HCT116 (cell line): ENCODE data around the gene STT3B. TPM values are rescaled to one million over a fixed set of nuclear protein-coding genes. Genes with fewer than 3 reads are reported as not detected.

Source experiments
- ATAC-seq: fragments of 200-7000 bp; cut with Tn5 transposase; 2 replicates; pipeline ENCODE4 v1.9.1; 2020; ENCODE audit warnings: mild to moderate bottlenecking, moderate library complexity
- BruUV-seq: library from RNA; stranded (reverse); fragments of 400-500 nt; replicated peaks from 2 replicates; lab custom pipeline; 2021; lab: Mats Ljungman, UMichigan
- CTCF ChIA-PET: fragments of 300-600 bp; sonication (Branson Sonifier 250); formaldehyde crosslinking; loops from one replicate; lab custom pipeline; 2021; ENCODE audit warnings: antibody characterized with exemption; lab: Charles Lee
- POLR2A ChIA-PET: fragments of 300-600, 350-600 bp; sonication (Branson Sonifier 250); formaldehyde crosslinking; loops from one replicate; lab custom pipeline; 2021; ENCODE audit warnings: antibody characterized with exemption; lab: Charles Lee
- RAD21 ChIA-PET, 2 experiments: fragments of 300-600 bp; sonication (Branson Sonifier 250); formaldehyde crosslinking; loops; one replicate each; lab custom pipeline; 2023; ENCODE audit warnings: low total read pairs in 2 of 2; ENCODE audit not compliant: uncharacterized antibody in 2 of 2, unreplicated experiment in 2 of 2, low non-redundant PET in 1 of 2; lab: Charles Lee
- DNase-seq: peaks from one replicate; pipeline ENCODE4 v3.0.0-alpha.2; 2010; ENCODE audit warnings: low read depth, low spot score
- H2AFZ ChIP-seq: fragments of 200-600 bp; shearing (Covaris generic), sonication (generic); 2 replicates; pipeline ENCODE4 v1.6.1; 2017; ENCODE audit warnings: low read depth, mixed run types, mixed read lengths, antibody characterized with exemption, low read length; ENCODE audit not compliant: poor library complexity, severe bottlenecking
- H3K27ac ChIP-seq: 2 replicates; pipeline ENCODE4 v1.5.1; 2012; ENCODE audit warnings: low read depth, low read length
- H3K27me3 ChIP-seq: fragments of 200-600 bp; sonication (generic); 2 replicates; pipeline ENCODE4 v1.6.1; 2016; ENCODE audit warnings: mixed run types, low read length, mixed read lengths; ENCODE audit not compliant: insufficient read depth
- H3K36me3 ChIP-seq, 2 experiments: fragments of 200-500 bp in 1 of 2; fragments of 200-600 bp in 1 of 2; sonication (Bioruptor generic) in 1 of 2; sonication (generic) in 1 of 2; 2 replicates each; pipeline versions ENCODE4 v1.5.1 to v1.6.1; 2014 to 2016; ENCODE audit warnings: low read length in 2 of 2, inconsistent platforms in 1 of 2, mixed read lengths in 1 of 2, mixed run types in 1 of 2; ENCODE audit not compliant: insufficient read depth in 2 of 2, control insufficient read depth in 1 of 2
- H3K4me1 ChIP-seq, 2 experiments: fragments of 200-600 bp in 1 of 2; sonication (generic) in 1 of 2; 2 replicates each; pipeline versions ENCODE4 v1.5.1 to v1.6.1; 2012 to 2017; ENCODE audit warnings: low read length in 2 of 2, inconsistent platforms in 1 of 2, mild to moderate bottlenecking in 1 of 2, mixed read lengths in 1 of 2, mixed run types in 1 of 2, moderate library complexity in 1 of 2; ENCODE audit not compliant: insufficient read depth in 2 of 2, control insufficient read depth in 1 of 2
- H3K4me2 ChIP-seq: fragments of 200-600 bp; sonication (generic); 2 replicates; pipeline ENCODE4 v1.6.1; 2017; ENCODE audit warnings: mixed run types, low read length, mixed read lengths
- H3K4me3 ChIP-seq, 2 experiments: fragments of 200-600 bp in 1 of 2; sonication (generic) in 1 of 2; replicated peaks in 1 of 2; 2 replicates each; pipeline ENCODE4 v1.5.1; 2011 to 2016; ENCODE audit warnings: low read length in 2 of 2, control low read depth in 1 of 2, low read depth in 1 of 2, mild to moderate bottlenecking in 1 of 2, mixed read lengths in 1 of 2, mixed run types in 1 of 2
- H3K79me2 ChIP-seq: fragments of 200-600 bp; sonication (generic); 2 replicates; pipeline ENCODE4 v1.6.1; 2017; ENCODE audit warnings: mild to moderate bottlenecking, mixed run types, low read length, moderate library complexity, mixed read lengths; ENCODE audit not compliant: insufficient read depth
- H3K9ac ChIP-seq: fragments of 200-600 bp; sonication (generic); 2 replicates; pipeline ENCODE4 v1.6.1; 2016; ENCODE audit warnings: low read length, mixed read lengths
- H3K9me2 ChIP-seq: fragments of 200-600 bp; sonication (generic), shearing (Covaris generic); 2 replicates; pipeline ENCODE4 v1.6.1; 2017; ENCODE audit warnings: mixed run types, mild to moderate bottlenecking, moderate library complexity; ENCODE audit not compliant: insufficient read depth
- H3K9me3 ChIP-seq, 2 experiments: fragments of 200-500 bp in 1 of 2; fragments of 200-600 bp in 1 of 2; sonication (Bioruptor generic) in 1 of 2; sonication (generic) in 1 of 2; 2 replicates each; pipeline ENCODE4 v1.6.1; 2014 to 2017; ENCODE audit warnings: low read length in 2 of 2, mixed read lengths in 2 of 2, inconsistent platforms in 1 of 2, low read depth in 1 of 2, mild to moderate bottlenecking in 1 of 2, mixed run types in 1 of 2, moderate library complexity in 1 of 2; ENCODE audit not compliant: control insufficient read depth in 1 of 2, insufficient read depth in 1 of 2
- H4K20me1 ChIP-seq: fragments of 200-600 bp; sonication (generic), shearing (Covaris generic); 2 replicates; pipeline ENCODE4 v1.6.1; 2017; ENCODE audit warnings: mixed run types, mild to moderate bottlenecking, moderate library complexity; ENCODE audit not compliant: insufficient read depth
- JUND ChIP-seq: IDR thresholded peaks from 2 replicates; pipeline ENCODE4 v1.6.1; 2012
- POLR2A ChIP-seq: IDR thresholded peaks from 2 replicates; pipeline ENCODE4 v1.7.0; 2011; ENCODE audit warnings: borderline replicate concordance; ENCODE audit not compliant: insufficient read depth, insufficient read length; ENCODE audit errors: extremely low read depth
- SRF ChIP-seq: IDR thresholded peaks from 2 replicates; pipeline ENCODE4 v1.6.1; 2012; ENCODE audit warnings: low read depth
- TCF7L2 ChIP-seq: IDR thresholded peaks from 2 replicates; pipeline ENCODE4 v1.7.0; 2011; ENCODE audit warnings: borderline replicate concordance, inconsistent platforms; ENCODE audit not compliant: insufficient read depth, insufficient read length; ENCODE audit errors: extremely low read depth
- intact Hi-C: fragments of 100-400 bp; cut with micrococcal nuclease; formaldehyde crosslinking; loops from 2 replicates; pipeline ENCODE4 v1.10.0; 2022
- total RNA-seq: library from RNA; stranded (reverse); gene quantifications from one replicate; pipeline ENCODE4 v1.2.1, GENCODE V29; 2021; ENCODE audit not compliant: unreplicated experiment
- TF ChIP-seq, protein P1 (sequence below): IDR thresholded peaks from 2 replicates; pipeline ENCODE4 v1.6.1; 2012; ENCODE audit warnings: low read depth
- TF ChIP-seq, protein P2 (sequence below), 3 experiments: fragments of 200-600 bp in 1 of 3; sonication (generic) in 1 of 3; IDR thresholded peaks in 2 of 3; conservative IDR thresholded peaks in 1 of 3; 2 replicates each; pipeline ENCODE4 v1.5.1; 2012 to 2017; ENCODE audit warnings: low read depth in 2 of 3, low read length in 2 of 3, antibody characterized with exemption in 1 of 3, borderline replicate concordance in 1 of 3, control low read depth in 1 of 3, mild to moderate bottlenecking in 1 of 3, mixed read lengths in 1 of 3, mixed run types in 1 of 3, moderate library complexity in 1 of 3; ENCODE audit not compliant: insufficient read depth in 1 of 3
- TF ChIP-seq, protein P3 (sequence below): IDR thresholded peaks from 2 replicates; pipeline ENCODE4 v1.6.1; 2012
- TF ChIP-seq, protein P4 (sequence below): IDR thresholded peaks from 2 replicates; pipeline ENCODE4 v1.6.1; 2012

STT3B gene
- total RNA-seq, 1 experiment from 2014 or later, result 131 TPM

DNA sequence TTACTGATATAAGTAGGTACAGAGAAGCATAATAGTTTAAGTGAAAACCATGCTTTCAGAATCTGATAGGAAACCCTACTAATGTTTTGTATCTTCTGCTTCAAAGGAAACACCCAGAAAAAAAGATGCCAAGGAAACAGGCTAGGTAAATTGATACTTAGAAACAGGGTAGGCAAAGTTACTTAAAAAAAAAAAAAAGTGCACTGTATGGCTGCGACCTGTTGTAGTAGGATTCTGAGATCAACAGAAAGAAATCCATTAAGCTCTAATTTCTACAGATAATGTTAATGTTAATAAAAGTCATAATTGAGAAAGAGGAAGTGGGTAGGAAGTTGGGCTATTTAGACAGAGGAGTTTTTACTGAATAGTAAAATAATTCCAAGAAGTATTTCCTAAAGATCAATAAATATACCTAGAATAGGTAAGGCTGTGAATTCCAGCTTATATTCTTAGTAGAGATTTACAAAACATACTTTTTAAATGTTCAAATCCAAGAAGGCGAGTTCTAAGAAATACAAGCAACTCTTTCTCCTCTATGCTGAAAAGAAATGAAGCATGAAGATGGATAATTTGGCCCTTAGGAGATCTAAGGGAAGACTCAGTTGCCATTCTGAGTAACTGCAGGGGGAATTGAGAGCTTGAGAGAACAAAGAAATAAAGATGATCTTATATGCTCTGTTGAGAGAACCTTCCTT lies 24.1 kb upstream of the STT3B start:
- CTCF ChIA-PET, result no interaction called here
- no peak for TF ChIP-seq POLR2A
- TF ChIP-seq, protein P1, sequence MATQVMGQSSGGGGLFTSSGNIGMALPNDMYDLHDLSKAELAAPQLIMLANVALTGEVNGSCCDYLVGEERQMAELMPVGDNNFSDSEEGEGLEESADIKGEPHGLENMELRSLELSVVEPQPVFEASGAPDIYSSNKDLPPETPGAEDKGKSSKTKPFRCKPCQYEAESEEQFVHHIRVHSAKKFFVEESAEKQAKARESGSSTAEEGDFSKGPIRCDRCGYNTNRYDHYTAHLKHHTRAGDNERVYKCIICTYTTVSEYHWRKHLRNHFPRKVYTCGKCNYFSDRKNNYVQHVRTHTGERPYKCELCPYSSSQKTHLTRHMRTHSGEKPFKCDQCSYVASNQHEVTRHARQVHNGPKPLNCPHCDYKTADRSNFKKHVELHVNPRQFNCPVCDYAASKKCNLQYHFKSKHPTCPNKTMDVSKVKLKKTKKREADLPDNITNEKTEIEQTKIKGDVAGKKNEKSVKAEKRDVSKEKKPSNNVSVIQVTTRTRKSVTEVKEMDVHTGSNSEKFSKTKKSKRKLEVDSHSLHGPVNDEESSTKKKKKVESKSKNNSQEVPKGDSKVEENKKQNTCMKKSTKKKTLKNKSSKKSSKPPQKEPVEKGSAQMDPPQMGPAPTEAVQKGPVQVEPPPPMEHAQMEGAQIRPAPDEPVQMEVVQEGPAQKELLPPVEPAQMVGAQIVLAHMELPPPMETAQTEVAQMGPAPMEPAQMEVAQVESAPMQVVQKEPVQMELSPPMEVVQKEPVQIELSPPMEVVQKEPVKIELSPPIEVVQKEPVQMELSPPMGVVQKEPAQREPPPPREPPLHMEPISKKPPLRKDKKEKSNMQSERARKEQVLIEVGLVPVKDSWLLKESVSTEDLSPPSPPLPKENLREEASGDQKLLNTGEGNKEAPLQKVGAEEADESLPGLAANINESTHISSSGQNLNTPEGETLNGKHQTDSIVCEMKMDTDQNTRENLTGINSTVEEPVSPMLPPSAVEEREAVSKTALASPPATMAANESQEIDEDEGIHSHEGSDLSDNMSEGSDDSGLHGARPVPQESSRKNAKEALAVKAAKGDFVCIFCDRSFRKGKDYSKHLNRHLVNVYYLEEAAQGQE, result no peak
- TF ChIP-seq, protein P2, sequence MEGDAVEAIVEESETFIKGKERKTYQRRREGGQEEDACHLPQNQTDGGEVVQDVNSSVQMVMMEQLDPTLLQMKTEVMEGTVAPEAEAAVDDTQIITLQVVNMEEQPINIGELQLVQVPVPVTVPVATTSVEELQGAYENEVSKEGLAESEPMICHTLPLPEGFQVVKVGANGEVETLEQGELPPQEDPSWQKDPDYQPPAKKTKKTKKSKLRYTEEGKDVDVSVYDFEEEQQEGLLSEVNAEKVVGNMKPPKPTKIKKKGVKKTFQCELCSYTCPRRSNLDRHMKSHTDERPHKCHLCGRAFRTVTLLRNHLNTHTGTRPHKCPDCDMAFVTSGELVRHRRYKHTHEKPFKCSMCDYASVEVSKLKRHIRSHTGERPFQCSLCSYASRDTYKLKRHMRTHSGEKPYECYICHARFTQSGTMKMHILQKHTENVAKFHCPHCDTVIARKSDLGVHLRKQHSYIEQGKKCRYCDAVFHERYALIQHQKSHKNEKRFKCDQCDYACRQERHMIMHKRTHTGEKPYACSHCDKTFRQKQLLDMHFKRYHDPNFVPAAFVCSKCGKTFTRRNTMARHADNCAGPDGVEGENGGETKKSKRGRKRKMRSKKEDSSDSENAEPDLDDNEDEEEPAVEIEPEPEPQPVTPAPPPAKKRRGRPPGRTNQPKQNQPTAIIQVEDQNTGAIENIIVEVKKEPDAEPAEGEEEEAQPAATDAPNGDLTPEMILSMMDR (IDR thresholded peaks at IDR 0.05 in 2 of 3, conservative IDR thresholded peaks at IDR 0.05 in 1 of 3; ENCODE audit: borderline replicate concordance in 1 of 3, insufficient read depth in 1 of 3, low read depth in 2 of 3, low read length in 2 of 3), result no peak
- TF ChIP-seq TCF7L2, result no peak
- no peak for TF ChIP-seq SRF
- TF ChIP-seq, protein P3, sequence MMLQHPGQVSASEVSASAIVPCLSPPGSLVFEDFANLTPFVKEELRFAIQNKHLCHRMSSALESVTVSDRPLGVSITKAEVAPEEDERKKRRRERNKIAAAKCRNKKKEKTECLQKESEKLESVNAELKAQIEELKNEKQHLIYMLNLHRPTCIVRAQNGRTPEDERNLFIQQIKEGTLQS, result no peak
- TF ChIP-seq, protein P4, sequence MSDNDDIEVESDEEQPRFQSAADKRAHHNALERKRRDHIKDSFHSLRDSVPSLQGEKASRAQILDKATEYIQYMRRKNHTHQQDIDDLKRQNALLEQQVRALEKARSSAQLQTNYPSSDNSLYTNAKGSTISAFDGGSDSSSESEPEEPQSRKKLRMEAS, result no peak
- no peak for TF ChIP-seq JUND
- intact Hi-C loops, result no loop called here
- Histone ChIP-seq H3K9ac (no peak overlapping the region), H4K20me1 (no peaks in the 10 kb centered on the region), H3K36me3 (no peaks in the 10 kb centered on the region), H3K4me1 (no peaks in the 10 kb centered on the region), H3K4me2 (no peak overlapping the region), H2AFZ (no peak overlapping the region), H3K27me3 (no peaks in the 10 kb centered on the region), H3K9me2 (no peaks in the 10 kb centered on the region; the same call in 1 of the 2 replicates), H3K27ac (no peak overlapping the region), H3K4me3 (no peak overlapping the region), H3K79me2 (no peaks in the 10 kb centered on the region), H3K9me3 (no peaks in the 10 kb centered on the region)
- no TSS peak for BruUV-seq
- ATAC-seq (no peak), DNase-seq (no peak)
- RAD21 ChIA-PET, result no interaction called here
- POLR2A ChIA-PET, result interaction anchor here (1.2 kb wide), 1 partner anchor 24 kb away, joined by 3 read pairs; the partner anchor contains the start of gene STT3B
